Bronchial smooth muscle cell (primary cell): ENCODE data around the gene MAGI2. TPM values are rescaled to one million over a fixed set of nuclear protein-coding genes. Genes with fewer than 3 reads are reported as not detected.

Source experiments
- total RNA-seq: library from RNA; depleted of rRNA; stranded (reverse); fragments of >200 nt; gene quantifications from 2 replicates; pipeline ENCODE4 v1.2.1, GENCODE V29; 2014

Gene MAGI2
- 8.8 and 12.8 TPM in 2 replicates for total RNA-seq

GRCh38 chr7:79453558-79454360 lies at the start of gene MAGI2:
MAGI2 (minus strand) TSS chr7:79453667; CDS start chr7:79453320, 347 bp downstream.

